NCI-H1436 treated with DMSO at 0.1 percent for 48 hours (cell line): ENCODE data around the gene FHIT.

Experiments used
- DNase-seq: peaks from one replicate; lab custom pipeline; 2025; lab: John Stamatoyannopoulos, UW

Gene FHIT

GRCh38 chr3:60839246-60839645 is 412.0 kb downstream of the FHIT start:
- no peak for DNase-seq

GRCh38 chr3:60835796-60836195 is 415.5 kb downstream of the FHIT start:
- no peak for DNase-seq

- no peak for DNase-seq
These were observed 422.2 kb downstream of the FHIT start for GRCh38 chr3:60829058-60829457.

GRCh38 chr3:60827666-60828065 is 423.6 kb downstream of the FHIT start:
- DNase-seq = no peak

GRCh38 chr3:60826511-60826910 is 424.7 kb downstream of the FHIT start:
- no peak for DNase-seq

GRCh38 chr3:60812502-60812901 is 438.8 kb downstream of the FHIT start:
- no peak for DNase-seq

GRCh38 chr3:60810881-60811280 is 440.4 kb downstream of the FHIT start:
- DNase-seq = no peak

- no peak for DNase-seq
These were observed 441.2 kb downstream of the FHIT start for GRCh38 chr3:60809857-60810610.

GRCh38 chr3:60803216-60804173 is 447.8 kb downstream of the FHIT start:
- DNase-seq = no peak

GRCh38 chr3:60801307-60801706 is 449.9 kb downstream of the FHIT start:
- DNase-seq = no peak

- DNase-seq = no peak
These were observed 452.8 kb downstream of the FHIT start for GRCh38 chr3:60798456-60798855.

GRCh38 chr3:60792249-60792852 is 458.9 kb downstream of the FHIT start:
- DNase-seq = no peak

GRCh38 chr3:60788185-60788584 is 463.1 kb downstream of the FHIT start:
- no peak for DNase-seq

- DNase-seq = no peak
These were observed 469.3 kb downstream of the FHIT start for GRCh38 chr3:60781935-60782334.

- DNase-seq = no peak
These were observed 471.6 kb downstream of the FHIT start for GRCh38 chr3:60779637-60780036.

- no peak for DNase-seq
These were observed 475.3 kb downstream of the FHIT start for GRCh38 chr3:60775985-60776384.

- no peak for DNase-seq
These were observed 476.6 kb downstream of the FHIT start for GRCh38 chr3:60774617-60775016.

GRCh38 chr3:60772584-60772983 is 478.7 kb downstream of the FHIT start:
- no peak for DNase-seq

- DNase-seq = no peak
These were observed 479.5 kb downstream of the FHIT start for GRCh38 chr3:60771766-60772165.

- no peak for DNase-seq
These were observed 480.7 kb downstream of the FHIT start for GRCh38 chr3:60770532-60770931.

- no peak for DNase-seq
These were observed 483.7 kb downstream of the FHIT start for GRCh38 chr3:60767536-60767935.

- no peak for DNase-seq
These were observed 485.5 kb downstream of the FHIT start for GRCh38 chr3:60765776-60766175.

GRCh38 chr3:60764870-60765269 is 486.4 kb downstream of the FHIT start:
- no peak for DNase-seq
